GM08714 (cell line): ENCODE measurements around the gene ALCAM.

Experiments used
- H3K4me3 ChIP-seq: fragments of 200-500 bp; sonication (Bioruptor generic); 2 replicates; pipeline ENCODE4 v1.5.1; 2014; ENCODE audit warnings: mild to moderate bottlenecking, low read length, inconsistent platforms
- ZNF274 ChIP-seq: IDR thresholded peaks from 2 replicates; pipeline ENCODE4 v1.6.1; 2012; ENCODE audit warnings: mild to moderate bottlenecking, low read depth, low read length

Gene ALCAM

GRCh38 chr3:105496343-105496742 is 129.6 kb downstream of the ALCAM start:
- no peak for TF ChIP-seq ZNF274
- H3K4me3 ChIP-seq, result no peak overlapping the region

- no peak overlapping the region for H3K4me3 ChIP-seq
- TF ChIP-seq ZNF274, result no peak
Measured at GRCh38 chr3:105497386-105497785, 130.7 kb downstream of the ALCAM start.

GRCh38 chr3:105499961-105500360 is 133.3 kb downstream of the ALCAM start:
- no peak overlapping the region for H3K4me3 ChIP-seq
- no peak for TF ChIP-seq ZNF274

GRCh38 chr3:105502333-105502732 is 135.6 kb downstream of the ALCAM start:
- TF ChIP-seq ZNF274, result no peak
- H3K4me3 ChIP-seq, result no peak overlapping the region

GRCh38 chr3:105503191-105503593 is 136.5 kb downstream of the ALCAM start:
- no peak for TF ChIP-seq ZNF274
- no peak overlapping the region for H3K4me3 ChIP-seq

GRCh38 chr3:105504440-105504951 is 137.8 kb downstream of the ALCAM start:
- H3K4me3 ChIP-seq, result no peak overlapping the region
- TF ChIP-seq ZNF274, result no peak

GRCh38 chr3:105505170-105505569 is 138.5 kb downstream of the ALCAM start:
- no peak overlapping the region for H3K4me3 ChIP-seq

GRCh38 chr3:105511031-105511430 is 144.3 kb downstream of the ALCAM start:
- TF ChIP-seq ZNF274, result no peak
- no peak overlapping the region for H3K4me3 ChIP-seq

More at GRCh38 chr3:105505170-105505569, 138.5 kb downstream of the ALCAM start:
- TF ChIP-seq ZNF274, result no peak

GRCh38 chr3:105512061-105512460 is 145.4 kb downstream of the ALCAM start:
- no peak for TF ChIP-seq ZNF274
- no peak overlapping the region for H3K4me3 ChIP-seq

- H3K4me3 ChIP-seq, result no peak overlapping the region
- TF ChIP-seq ZNF274, result no peak
Measured at GRCh38 chr3:105513042-105513441, 146.3 kb downstream of the ALCAM start.

GRCh38 chr3:105513886-105514285 is 147.2 kb downstream of the ALCAM start:
- no peak overlapping the region for H3K4me3 ChIP-seq
- no peak for TF ChIP-seq ZNF274

- no peak overlapping the region for H3K4me3 ChIP-seq
- no peak for TF ChIP-seq ZNF274
Measured at GRCh38 chr3:105515372-105515771, 148.7 kb downstream of the ALCAM start.

- no peak overlapping the region for H3K4me3 ChIP-seq
- TF ChIP-seq ZNF274, result no peak
Measured at GRCh38 chr3:105516972-105517371, 150.3 kb downstream of the ALCAM start.

- TF ChIP-seq ZNF274, result no peak
- no peak overlapping the region for H3K4me3 ChIP-seq
Measured at GRCh38 chr3:105518203-105518602, 151.5 kb downstream of the ALCAM start.

GRCh38 chr3:105518806-105519418 is 152.2 kb downstream of the ALCAM start:
- no peak overlapping the region for H3K4me3 ChIP-seq

GRCh38 chr3:105521770-105522169 is 155.1 kb downstream of the ALCAM start:
- no peak overlapping the region for H3K4me3 ChIP-seq
- TF ChIP-seq ZNF274, result no peak

More at GRCh38 chr3:105518806-105519418, 152.2 kb downstream of the ALCAM start:
- no peak for TF ChIP-seq ZNF274
